Bladder microvascular endothelial cell (primary cell): ENCODE data around the gene PRPSAP1. TPM values are rescaled to one million over a fixed set of nuclear protein-coding genes. Genes with fewer than 3 reads are reported as not detected.

Source experiments
- total RNA-seq: library from RNA; depleted of rRNA; stranded (reverse); fragments of >200 nt; gene quantifications from 2 replicates; pipeline ENCODE4 v1.2.3, GENCODE V29; 2014

The PRPSAP1 gene, protein sequence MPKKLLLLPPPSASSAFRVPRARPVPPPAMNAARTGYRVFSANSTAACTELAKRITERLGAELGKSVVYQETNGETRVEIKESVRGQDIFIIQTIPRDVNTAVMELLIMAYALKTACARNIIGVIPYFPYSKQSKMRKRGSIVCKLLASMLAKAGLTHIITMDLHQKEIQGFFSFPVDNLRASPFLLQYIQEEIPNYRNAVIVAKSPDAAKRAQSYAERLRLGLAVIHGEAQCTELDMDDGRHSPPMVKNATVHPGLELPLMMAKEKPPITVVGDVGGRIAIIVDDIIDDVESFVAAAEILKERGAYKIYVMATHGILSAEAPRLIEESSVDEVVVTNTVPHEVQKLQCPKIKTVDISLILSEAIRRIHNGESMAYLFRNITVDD
- 60.5 and 129 TPM in 2 replicates for total RNA-seq

DNA sequence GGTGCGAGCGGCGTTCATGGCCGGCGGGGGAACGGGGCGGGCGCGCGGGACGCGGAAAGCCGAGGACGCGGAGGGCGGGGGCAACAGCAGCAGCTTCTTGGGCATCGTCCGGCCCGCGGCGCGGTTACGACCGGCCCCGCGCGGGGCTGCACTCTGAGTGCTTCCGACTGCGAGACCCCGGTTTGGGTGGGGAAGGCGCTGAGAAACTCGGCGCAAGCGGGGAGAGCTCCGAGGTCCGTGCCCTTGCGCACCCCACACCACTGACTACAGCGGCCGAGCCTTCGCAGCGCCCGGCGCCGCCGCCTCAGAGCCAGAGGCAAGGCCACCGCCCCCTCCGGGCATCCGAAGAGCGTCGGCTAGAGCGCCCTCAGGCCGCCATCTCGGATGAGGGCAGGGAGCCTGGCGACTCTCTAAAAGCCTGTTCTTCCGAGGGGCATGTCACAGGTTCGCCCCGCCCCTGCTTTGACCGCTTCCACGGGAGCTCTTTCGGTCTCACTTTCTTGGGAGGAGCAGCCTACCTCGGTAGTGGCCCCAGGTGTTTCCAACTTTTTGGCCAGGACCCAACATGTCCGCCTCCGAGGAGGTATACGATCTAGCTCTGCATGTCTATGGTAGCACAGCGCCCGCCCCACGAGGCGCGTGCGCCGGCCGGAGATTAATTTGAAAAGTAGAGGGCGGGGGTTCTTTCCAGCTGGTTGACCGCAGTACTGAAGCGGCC is at the start of gene PRPSAP1:
Gene PRPSAP1, minus strand, starts transcription at position 318 of the 718 bp plus-strand sequence. Its CDS starts 213 bp downstream, at position 105.

DNA sequence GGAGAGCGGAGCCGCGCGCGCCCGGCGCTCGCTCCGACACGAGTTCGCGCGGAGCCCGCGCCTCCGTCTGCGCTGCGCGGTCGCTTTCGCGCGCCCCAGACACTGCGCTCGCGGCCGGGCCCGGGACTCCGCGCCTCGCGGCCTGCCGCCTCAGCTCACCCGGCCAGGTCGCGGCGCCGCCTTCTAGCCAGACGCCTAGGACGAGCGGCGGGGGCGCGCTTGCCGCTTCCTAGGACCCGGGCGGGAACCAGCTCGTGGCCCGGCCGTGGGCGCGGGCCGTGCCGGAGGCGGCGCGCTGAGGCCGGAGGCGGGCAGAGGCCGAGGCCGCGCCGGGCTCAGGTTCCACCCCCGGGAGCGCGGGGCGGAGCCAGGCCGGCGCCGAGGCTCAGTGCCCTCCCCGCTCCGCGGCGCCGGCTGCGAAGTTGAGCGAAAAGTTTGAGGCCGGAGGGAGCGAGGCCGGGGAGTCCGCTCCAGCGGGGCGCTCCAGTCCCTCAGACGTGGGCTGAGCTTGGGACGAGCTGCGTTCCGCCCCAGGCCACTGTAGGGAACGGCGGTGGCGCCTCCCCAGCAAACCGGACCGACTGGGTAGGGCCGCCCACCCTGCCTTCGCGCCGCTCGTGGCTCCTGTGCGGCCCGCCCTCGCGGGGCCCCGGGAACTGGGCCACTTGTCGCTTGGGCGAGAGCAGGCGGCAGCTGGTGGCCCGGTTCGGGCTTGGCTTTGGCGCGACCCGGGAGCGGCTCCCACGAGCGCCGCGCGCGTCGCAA is 30.7 kb upstream of the PRPSAP1 start, which contains the start of gene SPHK1:
Gene SPHK1, plus strand, starts transcription at position 388 of the 765 bp plus-strand sequence. CDS start 1,036 bp downstream, outside the sequence.

DNA sequence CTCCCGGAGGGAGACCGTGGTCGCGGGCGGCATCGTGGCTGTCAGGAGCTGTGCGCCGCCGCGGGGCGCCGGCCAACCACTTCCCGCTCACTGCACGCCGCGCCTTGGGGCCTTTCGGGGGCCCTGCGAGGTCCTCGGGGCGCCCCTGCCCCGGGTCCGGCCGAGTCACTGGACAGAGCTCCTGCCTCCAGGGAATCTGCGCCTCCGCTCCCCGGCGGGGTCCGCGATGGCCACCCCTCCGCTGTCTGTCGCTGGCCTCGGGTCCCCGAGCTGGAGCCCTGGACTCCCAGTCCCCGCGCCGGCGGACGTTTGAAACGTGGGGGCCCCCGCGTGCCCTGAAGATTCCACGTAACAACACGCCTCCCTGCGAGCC is 45.8 kb downstream of the PRPSAP1 start, which contains the start of gene QRICH2:
Gene QRICH2, minus strand, starts transcription at position 311 of the 373 bp plus-strand sequence. Its CDS starts 278 bp downstream, at position 33.

DNA sequence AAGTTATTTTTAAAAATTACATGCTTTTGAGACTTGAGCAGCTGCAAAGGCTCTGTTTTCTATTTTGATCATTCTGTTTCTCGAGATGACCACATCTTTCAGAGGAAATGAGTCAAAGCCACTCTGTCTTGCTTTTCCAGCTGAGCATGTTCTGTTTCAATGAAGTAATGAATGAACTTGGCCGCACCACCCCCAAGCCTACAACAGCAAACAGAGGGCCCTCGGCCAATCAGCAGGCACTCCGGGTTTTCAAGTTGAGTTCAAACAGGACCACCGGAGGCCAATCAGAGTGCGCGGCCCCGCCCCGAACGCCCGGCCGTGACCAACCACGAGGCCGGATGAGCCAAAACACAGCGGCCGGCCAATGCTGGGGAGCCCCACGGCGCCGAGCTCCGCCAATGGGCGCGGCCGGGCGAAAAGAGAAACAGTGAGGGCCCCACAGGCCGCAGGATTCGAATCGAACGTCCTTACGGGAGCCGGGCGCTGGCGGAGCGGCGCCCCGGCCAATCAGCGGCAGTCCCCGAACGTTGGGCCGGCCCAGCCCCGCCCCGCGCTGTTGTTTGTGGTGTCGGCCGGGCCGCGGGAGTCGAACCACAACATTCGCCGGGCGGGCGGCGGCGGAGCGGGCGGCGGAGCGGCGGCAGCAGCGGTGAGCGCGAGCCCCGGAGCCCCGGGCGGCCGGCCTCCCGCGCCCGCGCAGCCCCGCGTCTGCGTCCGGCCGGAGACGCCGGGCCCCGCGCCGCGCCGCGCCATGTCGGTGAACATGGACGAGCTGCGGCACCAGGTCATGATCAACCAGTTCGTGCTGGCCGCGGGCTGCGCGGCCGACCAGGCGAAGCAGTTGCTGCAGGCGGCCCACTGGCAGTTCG is 88.7 kb downstream of the PRPSAP1 start, which contains the start of gene UBALD2:
Gene UBALD2, plus strand, starts transcription at position 594 of the 869 bp plus-strand sequence. Its CDS starts 158 bp downstream, at position 752.

Other genes with a start within 250 kb of the PRPSAP1 start
- gene FOXJ1, start 212.7 kb downstream of the PRPSAP1 start, total RNA-seq = under 0.01 TPM in 1 of 2 replicates, not detected in the other
- 0.32 and 0.63 TPM in 2 replicates for gene RNF157, start 113.4 kb downstream of the PRPSAP1 start, total RNA-seq
- 6.8 and 8.9 TPM in 2 replicates for gene UBALD2, start 88.6 kb downstream of the PRPSAP1 start, total RNA-seq
- 3.1 and 10.4 TPM in 2 replicates for gene QRICH2, start 45.6 kb downstream of the PRPSAP1 start, total RNA-seq
- gene SPHK1, start 30.7 kb upstream of the PRPSAP1 start, total RNA-seq = 52.5 and 142 TPM in 2 replicates
- gene UBE2O, start 99.2 kb upstream of the PRPSAP1 start, total RNA-seq = 14.7 and 51.5 TPM in 2 replicates
- gene AANAT, start 113.7 kb upstream of the PRPSAP1 start, total RNA-seq = not detected in 2 replicates
- 14.9 and 50.5 TPM in 2 replicates for gene RHBDF2, start 147.5 kb upstream of the PRPSAP1 start, total RNA-seq
- 3.3 and 4.4 TPM in 2 replicates for gene CYGB, start 183.8 kb upstream of the PRPSAP1 start, total RNA-seq
- 0.38 and 0.49 TPM in 2 replicates for gene PRCD, start 186.1 kb upstream of the PRPSAP1 start, total RNA-seq
- 0.82 and 3.6 TPM in 2 replicates for gene ST6GALNAC2, start 231.9 kb upstream of the PRPSAP1 start, total RNA-seq